HUDEP-2 (cell line): Measurements from ENCODE around the gene RPL41.
"Not testable (repeated sequence)": the region's sequence is repeated elsewhere in the genome, so short reads cannot be mapped to it uniquely, and the experiment has no call there.

Experiments
- DNase-seq, 76 experiments: peaks; one replicate each; lab custom pipeline; 2025; ENCODE audit not compliant: unreplicated experiment in 76 of 76; lab: John Stamatoyannopoulos, UW

Gene RPL41

GRCh38 chr12:56152756-56153677 lies 36.6 kb downstream of the RPL41 start:
- peak in 8 of 76 experiments; percentile 9 to 44 (median 18) for DNase-seq

DNA sequence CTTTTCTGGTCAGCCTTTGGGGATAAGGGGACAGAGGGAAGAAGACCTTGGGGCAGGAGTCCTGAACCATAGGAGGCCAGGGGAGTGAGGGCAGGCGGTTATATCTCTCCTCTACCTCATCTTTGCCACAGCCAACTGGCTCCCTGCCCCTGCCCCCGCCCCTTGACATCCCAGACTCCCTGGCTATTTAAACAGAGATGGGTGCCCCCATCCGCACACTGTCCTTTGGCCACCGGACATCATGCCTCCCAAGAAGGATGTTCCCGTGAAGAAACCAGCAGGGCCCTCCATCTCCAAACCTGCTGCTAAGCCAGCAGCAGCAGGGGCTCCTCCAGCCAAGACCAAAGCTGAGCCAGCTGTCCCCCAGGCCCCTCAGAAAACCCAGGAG lies 37.2 kb downstream of the RPL41 start:
- peak in 4 of 76 experiments; percentile 15 to 29 (median 23) for DNase-seq

DNA sequence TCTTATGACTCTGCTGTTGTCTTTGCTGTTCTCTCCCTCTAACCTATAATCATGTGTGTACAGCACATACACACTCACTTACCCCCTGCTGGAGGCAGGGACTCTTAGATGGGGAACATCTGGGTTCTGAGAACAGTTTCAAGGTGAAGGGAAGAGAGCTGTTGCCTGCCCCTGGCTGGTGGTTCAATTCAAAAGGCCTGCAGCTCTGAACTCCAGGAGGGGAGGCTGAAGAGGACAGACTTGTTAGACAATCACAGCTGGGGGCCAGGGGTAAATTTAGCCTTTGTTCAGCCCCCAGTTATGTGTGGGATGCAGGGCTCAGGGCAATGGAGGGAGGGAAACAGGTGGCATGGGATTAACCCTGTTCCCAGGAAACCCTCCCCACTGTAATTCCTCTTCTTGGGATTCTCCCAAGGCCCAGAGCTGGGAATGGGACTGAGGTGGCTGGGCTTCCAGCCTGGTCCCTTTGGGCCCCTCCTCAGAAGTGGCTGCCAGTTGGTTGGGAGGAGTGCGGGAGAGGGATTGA lies 37.9 kb downstream of the RPL41 start:
- peak in 2 of 76 experiments; percentile 4 to 21 for DNase-seq

DNA sequence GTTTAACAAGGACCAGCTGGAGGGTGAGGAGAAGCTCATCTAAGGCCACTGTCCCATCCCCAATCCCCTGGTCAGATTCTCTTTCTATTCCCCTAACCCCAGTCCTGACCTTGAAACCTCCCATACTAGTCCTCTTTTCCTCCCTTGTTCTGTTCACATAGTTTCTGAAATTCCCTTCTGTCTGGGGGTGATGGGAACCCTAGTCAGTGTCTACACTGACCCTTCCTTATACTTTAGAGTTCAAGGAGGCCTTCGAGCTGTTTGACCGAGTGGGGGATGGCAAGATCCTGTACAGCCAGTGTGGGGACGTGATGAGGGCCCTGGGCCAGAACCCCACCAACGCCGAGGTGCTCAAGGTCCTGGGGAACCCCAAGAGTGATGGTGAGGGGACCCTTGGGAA lies 38.4 kb downstream of the RPL41 start:
- DNase-seq = no peak

DNA sequence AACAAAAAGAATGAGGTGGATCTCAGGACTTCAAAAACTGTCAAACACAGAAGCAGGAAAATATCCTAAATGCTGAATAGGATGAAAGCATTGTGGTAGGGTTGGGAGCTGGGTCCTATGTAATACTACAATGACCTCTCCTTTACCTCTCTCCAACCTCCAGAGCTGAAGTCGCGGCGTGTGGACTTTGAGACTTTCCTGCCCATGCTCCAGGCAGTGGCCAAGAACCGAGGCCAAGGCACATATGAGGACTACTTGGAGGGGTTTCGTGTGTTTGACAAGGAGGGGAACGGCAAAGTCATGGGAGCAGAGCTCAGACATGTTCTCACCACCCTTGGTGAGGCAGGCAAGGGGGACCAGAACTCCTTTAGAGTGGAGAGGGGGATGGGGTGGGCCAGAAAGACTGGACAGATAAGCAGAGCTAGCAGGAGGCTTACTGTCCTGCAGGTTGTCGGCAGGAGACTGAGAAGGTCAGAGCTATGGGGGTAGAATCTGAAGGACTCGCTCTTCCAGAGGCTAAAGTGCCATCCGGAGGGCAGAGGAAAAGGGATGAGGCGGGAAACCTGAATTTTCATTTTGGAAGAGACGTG lies 38.9 kb downstream of the RPL41 start:
- DNase-seq = no peak

DNA sequence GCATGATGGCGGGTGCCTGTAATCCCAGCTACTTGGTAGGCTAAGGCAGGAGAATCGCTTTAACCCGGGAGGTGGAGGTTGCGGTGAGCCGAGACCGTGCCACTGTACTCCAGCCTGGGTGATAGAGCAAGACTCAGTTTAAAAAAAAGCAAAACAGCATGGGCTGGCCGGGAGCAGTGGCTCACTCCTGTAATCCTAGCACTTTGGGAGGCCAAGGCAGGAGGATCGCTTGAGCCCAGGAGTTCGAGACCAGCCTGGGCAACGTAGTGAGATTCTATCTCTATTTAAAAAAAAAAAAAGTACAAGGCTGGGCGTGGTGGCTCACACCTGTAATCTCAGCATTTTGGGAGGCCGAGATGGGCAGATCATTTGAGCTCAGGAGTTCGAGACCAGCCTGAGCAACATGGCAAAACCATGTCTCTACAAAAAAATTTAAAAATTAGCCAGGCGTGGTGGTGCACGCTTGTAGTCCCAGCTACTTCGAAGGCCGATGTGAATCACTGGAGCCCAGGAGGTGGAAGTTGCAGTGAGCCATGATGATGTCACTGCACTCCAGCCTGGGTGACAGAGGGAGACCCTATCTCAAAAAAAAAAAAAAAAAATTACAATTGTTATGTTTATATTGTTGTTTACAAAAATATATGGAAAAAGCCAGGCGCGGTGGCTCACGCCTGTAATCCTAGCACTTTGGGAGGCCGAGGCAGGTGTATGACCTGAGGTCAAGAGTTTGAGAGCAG lies 40.2 kb downstream of the RPL41 start:
- not testable (repeated sequence) for DNase-seq

DNA sequence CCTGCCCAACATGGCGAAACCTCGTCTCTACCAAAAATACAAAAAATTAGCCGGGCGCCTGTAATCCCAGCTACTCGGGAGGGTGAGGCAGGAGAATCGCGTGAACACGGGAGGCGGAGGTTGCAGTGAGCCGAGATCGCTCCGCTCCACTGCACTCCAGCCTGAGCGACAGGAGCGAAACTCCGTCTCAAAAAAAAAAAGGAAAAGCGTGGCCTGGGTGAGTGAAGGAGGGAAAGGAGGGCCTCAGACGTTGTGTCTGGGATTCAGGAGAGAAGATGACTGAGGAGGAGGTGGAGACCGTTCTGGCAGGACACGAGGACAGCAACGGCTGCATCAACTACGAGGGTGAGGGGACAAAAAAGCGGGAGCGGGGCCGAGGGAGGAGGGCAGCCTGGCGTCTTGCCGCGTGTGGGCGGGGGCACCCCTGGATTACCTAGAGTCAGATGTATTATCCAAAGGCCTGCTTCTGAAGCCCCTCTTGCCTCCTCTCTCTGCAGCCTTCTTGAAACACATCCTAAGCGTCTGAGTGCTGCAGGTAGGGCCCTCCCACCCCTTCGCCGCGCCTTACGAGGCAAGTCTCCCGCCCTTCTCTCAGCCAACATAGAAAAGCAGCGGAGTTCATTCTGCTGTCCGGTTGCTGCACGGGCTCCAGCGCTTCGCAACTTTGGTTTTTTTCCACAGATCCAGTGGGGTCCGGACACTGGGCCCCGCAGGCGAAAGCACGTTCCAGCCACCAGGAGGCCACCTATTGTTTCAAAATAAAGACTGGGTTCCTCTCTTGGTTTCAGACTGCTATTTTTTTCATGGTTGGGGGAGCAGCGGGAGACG lies 41.0 kb downstream of the RPL41 start:
- peak in 47 of 76 experiments; percentile 4 to 70 (median 45) for DNase-seq

- DNase-seq = peak in 75 of 76 experiments; percentile 8 to 95 (median 87)
These were observed 41.8 kb downstream of the RPL41 start, which contains the start of gene MYL6 for GRCh38 chr12:56158029-56158925. Gene MYL6, plus strand, starts transcription at chr12:56158359. Its CDS starts 43 bp downstream, at chr12:56158402.

DNA sequence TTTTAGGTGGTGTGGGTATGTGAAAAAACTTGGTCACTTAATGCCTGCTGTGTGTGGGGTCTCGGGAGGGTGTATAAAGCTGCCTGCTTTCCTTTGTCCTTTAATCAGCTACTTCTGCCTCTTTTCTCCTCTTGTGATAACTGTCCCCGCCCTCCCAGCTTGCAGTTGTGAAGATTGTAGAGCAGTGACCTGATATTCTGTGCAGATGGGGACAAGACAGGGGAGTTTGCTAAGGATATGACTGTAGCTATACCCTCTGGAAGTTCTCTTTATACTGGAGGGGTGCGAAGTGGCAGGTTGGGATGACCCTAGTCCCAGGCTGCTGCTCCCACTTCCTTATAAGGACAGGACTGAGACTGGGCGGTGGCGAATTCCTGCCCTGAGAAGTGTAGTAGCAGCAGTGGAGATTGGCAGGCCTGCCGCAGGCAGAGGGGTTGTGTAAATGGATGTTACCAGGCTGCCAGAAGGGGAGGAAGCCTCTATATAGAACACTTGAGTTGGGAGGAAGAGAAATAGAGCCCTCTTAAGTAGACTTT lies 42.6 kb downstream of the RPL41 start:
- DNase-seq = peak in 51 of 76 experiments; percentile 7 to 67 (median 41)

- DNase-seq = no peak
These were observed 43.2 kb downstream of the RPL41 start for GRCh38 chr12:56159482-56160192.

DNA sequence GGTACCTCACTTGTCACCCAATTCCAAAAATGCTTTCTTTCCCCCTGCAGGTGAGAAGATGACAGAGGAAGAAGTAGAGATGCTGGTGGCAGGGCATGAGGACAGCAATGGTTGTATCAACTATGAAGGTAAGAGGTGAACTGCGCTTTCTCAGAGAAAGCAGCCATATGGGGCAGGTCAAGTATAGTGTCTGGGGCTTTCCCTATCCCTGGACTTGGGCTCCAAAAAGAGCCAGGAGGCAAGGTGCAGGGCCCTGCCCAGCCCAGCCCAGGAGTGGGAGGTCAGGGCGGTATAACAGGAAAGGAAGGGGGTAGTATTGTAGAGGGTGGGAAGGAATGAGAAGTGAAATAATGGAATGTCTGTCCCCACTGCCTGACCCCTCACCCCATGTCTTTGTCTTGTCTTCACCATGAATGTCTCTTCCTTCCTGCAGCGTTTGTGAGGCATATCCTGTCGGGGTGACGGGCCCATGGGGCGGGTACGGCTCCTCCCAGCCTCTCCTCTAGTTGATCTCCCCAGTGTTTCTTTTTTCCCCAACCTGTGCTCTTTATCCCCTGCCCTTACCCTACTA lies 43.8 kb downstream of the RPL41 start:
- no peak for DNase-seq

DNA sequence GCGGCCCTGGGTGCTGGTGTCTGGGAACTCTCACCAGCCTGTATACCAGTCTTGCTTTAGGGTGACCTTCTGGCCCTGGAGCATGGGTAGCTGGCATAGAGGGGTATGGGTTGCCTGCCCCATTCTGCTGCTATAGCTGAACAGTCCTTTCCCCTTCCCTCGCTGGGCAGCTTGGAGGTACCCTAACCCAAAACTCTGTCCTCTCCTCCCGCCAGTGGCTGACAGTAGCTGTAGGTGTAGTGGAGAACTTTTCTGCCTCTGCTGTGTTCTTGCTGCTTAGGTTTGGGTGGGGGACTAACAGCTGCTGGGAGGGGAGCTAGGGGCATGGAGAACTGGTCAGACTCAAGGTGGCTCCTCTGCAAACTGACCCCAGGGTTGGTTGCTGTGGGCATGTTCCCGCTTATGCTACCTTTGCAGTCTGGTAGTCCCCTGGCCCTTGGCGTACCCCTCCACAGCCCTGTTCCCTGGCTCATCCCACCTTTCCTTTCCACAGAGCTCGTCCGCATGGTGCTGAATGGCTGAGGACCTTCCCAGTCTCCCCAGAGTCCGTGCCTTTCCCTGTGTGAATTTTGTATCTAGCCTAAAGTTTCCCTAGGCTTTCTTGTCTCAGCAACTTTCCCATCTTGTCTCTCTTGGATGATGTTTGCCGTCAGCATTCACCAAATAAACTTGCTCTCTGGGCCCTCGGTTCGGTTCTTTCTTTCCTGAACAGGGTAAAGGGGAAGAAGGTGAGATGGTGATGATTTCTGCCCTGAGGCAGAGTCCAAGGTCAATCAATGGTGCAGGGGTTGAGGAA lies 44.7 kb downstream of the RPL41 start:
- DNase-seq = no peak

GRCh38 chr12:56161690-56162351 lies 45.4 kb downstream of the RPL41 start:
- no peak for DNase-seq

DNA sequence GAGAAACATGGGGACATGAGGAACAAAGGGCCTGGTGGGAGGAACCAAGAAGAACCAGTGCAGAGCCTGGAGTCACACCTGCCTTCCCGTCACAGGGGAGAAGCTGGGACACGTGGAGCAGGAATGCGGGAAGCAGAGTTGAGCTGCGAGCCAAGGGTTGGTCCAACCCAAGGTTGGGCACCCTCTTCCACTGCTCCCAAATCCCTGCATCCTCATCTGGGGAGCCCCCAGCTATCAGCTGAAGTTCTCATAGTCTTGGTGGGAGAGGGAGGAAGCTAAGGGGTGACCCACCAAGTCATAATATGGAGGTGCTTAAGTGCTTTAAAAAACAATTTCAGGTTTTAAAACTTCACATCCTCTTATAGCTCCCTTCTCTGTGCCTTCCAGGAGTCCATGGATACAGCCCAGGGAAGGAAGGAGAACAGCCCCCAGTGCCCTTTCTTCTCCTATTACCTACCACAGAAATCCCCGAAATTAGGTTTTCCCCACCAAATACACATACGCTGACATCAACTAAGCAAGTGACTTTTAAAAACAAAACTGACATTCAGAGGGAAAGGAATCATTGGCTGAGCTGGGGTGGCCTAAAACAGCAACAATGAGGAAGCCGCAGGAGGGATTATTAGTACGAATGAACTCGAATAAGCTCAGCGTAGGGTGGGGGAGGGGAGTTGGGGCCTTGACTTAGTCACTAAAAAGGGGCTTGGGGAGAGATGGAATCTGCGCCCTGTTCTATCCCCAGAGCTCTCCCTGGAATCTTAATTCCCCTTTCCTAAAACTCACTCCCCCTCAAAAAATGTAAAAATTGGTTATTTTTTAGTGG lies 46.2 kb downstream of the RPL41 start:
- DNase-seq = no peak

- DNase-seq = no peak
These were observed 47.3 kb downstream of the RPL41 start for GRCh38 chr12:56163533-56164344.
